IMR-90 (cell line): ENCODE results near the gene SLC38A9. TPM values are rescaled to one million over a fixed set of nuclear protein-coding genes. Genes with fewer than 3 reads are reported as not detected.

Experiments
- ATAC-seq: fragments of 200-7000 bp; cut with Tn5 transposase; 2 replicates; pipeline ENCODE4 v1.9.1; 2020; ENCODE audit warnings: low read depth, mild to moderate bottlenecking, moderate library complexity
- BruUV-seq: library from RNA; stranded (reverse); fragments of 400-500 nt; replicated peaks from 2 replicates; lab custom pipeline; 2021; lab: Mats Ljungman, UMichigan
- CTCF ChIA-PET: fragments of 300-600 bp; formaldehyde crosslinking; extraction: SDS; loops from one replicate; lab custom pipeline; 2021; ENCODE audit warnings: antibody characterized with exemption; lab: Yijun Ruan, JAX
- POLR2A ChIA-PET: fragments of 300-600 bp; sonication (Branson Sonifier 250); formaldehyde crosslinking; loops from one replicate; lab custom pipeline; 2022; ENCODE audit warnings: antibody characterized with exemption; ENCODE audit not compliant: unreplicated experiment; lab: Charles Lee
- DNase-seq: peaks from one replicate; pipeline ENCODE4 v3.0.0; 2013
- H2AFZ ChIP-seq: replicated peaks from 2 replicates; pipeline ENCODE3; 2013; ENCODE audit warnings: low read length, mild to moderate bottlenecking; ENCODE audit not compliant: poor library complexity
- H2AK5ac ChIP-seq: 2 replicates; pipeline ENCODE4 v1.6.1; 2013; ENCODE audit warnings: low read depth, low read length, inconsistent platforms
- H2AK9ac ChIP-seq: replicated peaks from 2 replicates; pipeline ENCODE3; 2013; ENCODE audit warnings: mild to moderate bottlenecking, low read depth, low read length, moderate library complexity; ENCODE audit not compliant: poor library complexity
- H2BK120ac ChIP-seq: 2 replicates; pipeline ENCODE4 v1.6.1; 2013; ENCODE audit warnings: low read depth, low read length, inconsistent platforms
- H2BK15ac ChIP-seq: 3 replicates; pipeline ENCODE4 v1.6.1; 2013; ENCODE audit warnings: low read depth, low read length, inconsistent platforms
- H2BK20ac ChIP-seq: 2 replicates; pipeline ENCODE4 v1.6.1; 2013; ENCODE audit warnings: low read depth, mild to moderate bottlenecking, inconsistent platforms, low read length, moderate library complexity
- H2BK5ac ChIP-seq: 2 replicates; pipeline ENCODE4 v1.6.1; 2013; ENCODE audit warnings: mild to moderate bottlenecking, low read depth, low read length, inconsistent platforms; ENCODE audit not compliant: poor library complexity, severe bottlenecking
- H3K14ac ChIP-seq: replicated peaks from 2 replicates; pipeline ENCODE4 v1.6.1; 2013; ENCODE audit warnings: low read depth, low read length, inconsistent platforms
- H3K18ac ChIP-seq: 2 replicates; pipeline ENCODE4 v1.6.1; 2013; ENCODE audit warnings: low read depth, low read length, control low read depth
- H3K23ac ChIP-seq: 2 replicates; pipeline ENCODE4 v1.6.1; 2013; ENCODE audit warnings: low read depth, low read length, inconsistent platforms
- H3K27ac ChIP-seq: 2 replicates; pipeline ENCODE4 v1.5.1; 2013; ENCODE audit warnings: mild to moderate bottlenecking, control low read depth, low read length; ENCODE audit not compliant: insufficient read depth
- H3K27me3 ChIP-seq: 2 replicates; pipeline ENCODE4 v1.6.1; 2013; ENCODE audit warnings: low read length; ENCODE audit not compliant: control insufficient read depth, insufficient read depth
- H3K36me3 ChIP-seq: 2 replicates; pipeline ENCODE4 v1.6.1; 2013; ENCODE audit warnings: low read length, mixed read lengths; ENCODE audit not compliant: control insufficient read depth, insufficient read depth
- H3K4ac ChIP-seq: 2 replicates; pipeline ENCODE4 v1.6.1; 2013; ENCODE audit warnings: low read depth, low read length, inconsistent platforms
- H3K4me1 ChIP-seq: 2 replicates; pipeline ENCODE4 v1.6.1; 2013; ENCODE audit warnings: low read length, mixed read lengths; ENCODE audit not compliant: control insufficient read depth, insufficient read depth
- H3K4me2 ChIP-seq: 2 replicates; pipeline ENCODE4 v1.6.1; 2013; ENCODE audit warnings: low read depth, mild to moderate bottlenecking, control low read depth, low read length, moderate library complexity
- H3K4me3 ChIP-seq: 2 replicates; pipeline ENCODE4 v1.5.1; 2013; ENCODE audit warnings: low read depth, mild to moderate bottlenecking, control low read depth, low read length, moderate library complexity; ENCODE audit not compliant: insufficient read depth
- H3K56ac ChIP-seq: 2 replicates; pipeline ENCODE4 v1.6.1; 2013; ENCODE audit warnings: low read length, inconsistent platforms; ENCODE audit not compliant: insufficient read depth; ENCODE audit errors: extremely low read depth
- H3K79me1 ChIP-seq, 2 experiments: 2 replicates each; pipeline ENCODE4 v1.6.1; 2013; ENCODE audit warnings: low read length in 2 of 2, inconsistent platforms in 1 of 2, low read depth in 1 of 2
- H3K9ac ChIP-seq: 2 replicates; pipeline ENCODE4 v1.6.1; 2013; ENCODE audit warnings: low read depth, low read length, control low read depth
- H3K9me1 ChIP-seq: 2 replicates; pipeline ENCODE4 v1.6.1; 2013; ENCODE audit warnings: low read length, inconsistent platforms; ENCODE audit not compliant: insufficient read depth
- H3K9me3 ChIP-seq: 2 replicates; pipeline ENCODE4 v1.6.1; 2013; ENCODE audit warnings: low read length; ENCODE audit not compliant: control insufficient read depth, insufficient read depth
- H4K20me1 ChIP-seq: 2 replicates; pipeline ENCODE4 v1.6.1; 2013; ENCODE audit warnings: low read length, inconsistent platforms; ENCODE audit not compliant: insufficient read depth
- H4K5ac ChIP-seq: 2 replicates; pipeline ENCODE4 v1.6.1; 2013; ENCODE audit warnings: mild to moderate bottlenecking, low read depth, low read length, control low read depth
- H4K8ac ChIP-seq, 2 experiments: 2 replicates each; pipeline ENCODE4 v1.6.1; 2013; ENCODE audit warnings: low read depth in 2 of 2, low read length in 2 of 2, control low read depth in 1 of 2, inconsistent platforms in 1 of 2
- H4K91ac ChIP-seq: 2 replicates; pipeline ENCODE4 v1.6.1; 2013; ENCODE audit warnings: low read depth, low read length, inconsistent platforms; ENCODE audit not compliant: insufficient read depth
- CEBPB ChIP-seq: IDR thresholded peaks from 2 replicates; pipeline ENCODE4 v1.6.1; 2012; ENCODE audit warnings: low read depth, low read length, improper control_type of control experiment
- MXI1 ChIP-seq: IDR thresholded peaks from 2 replicates; pipeline ENCODE4 v1.6.1; 2012; ENCODE audit warnings: low read depth, mild to moderate bottlenecking, low read length, moderate library complexity, borderline replicate concordance
- NFE2L2 ChIP-seq: fragments of 150-350 bp; IDR thresholded peaks from 2 replicates; pipeline ENCODE4 v1.6.1; 2016; ENCODE audit warnings: low read depth, mild to moderate bottlenecking, low read length
- POLR2A ChIP-seq: IDR thresholded peaks from 2 replicates; pipeline ENCODE4 v1.6.1; 2012; ENCODE audit warnings: mild to moderate bottlenecking, low read depth, low read length
- RAD21 ChIP-seq: IDR thresholded peaks from 2 replicates; pipeline ENCODE4 v1.6.1; 2012; ENCODE audit warnings: low read length, improper control_type of control experiment
- RCOR1 ChIP-seq: IDR thresholded peaks from 2 replicates; pipeline ENCODE4 v1.6.1; 2012; ENCODE audit warnings: mild to moderate bottlenecking, low read length, improper control_type of control experiment; ENCODE audit not compliant: insufficient replicate concordance
- RFX5 ChIP-seq: IDR thresholded peaks from 2 replicates; pipeline ENCODE4 v1.8.0; 2012; ENCODE audit warnings: low read depth, mild to moderate bottlenecking, low read length, moderate library complexity
- SMC3 ChIP-seq: fragments of 150-350 bp; IDR thresholded peaks from 2 replicates; pipeline ENCODE4 v1.6.1; 2016; ENCODE audit warnings: low read depth, mild to moderate bottlenecking, antibody characterized with exemption, low read length, moderate library complexity
- WGBS, 2 experiments: methylation state at CpG; one replicate each; pipeline versions ENCODE4 v1.1.5 to v1.1.7; 2013; ENCODE audit warnings: missing lambda C conversion rate in 2 of 2; ENCODE audit not compliant: insufficient read length in 1 of 2; ENCODE audit errors: extremely low coverage in 2 of 2; 5-methylcytosine and 5-hydroxymethylcytosine counted together
- dilution Hi-C: fragments of 300-500 bp; cut with HindIII; formaldehyde crosslinking; loops from one replicate; pipeline ENCODE4 v1.14.3; 2018; ENCODE audit warnings: low sequenced_read_pairs; ENCODE audit not compliant: unreplicated experiment
- in situ Hi-C: fragments of 300-500 bp; cut with MboI; formaldehyde crosslinking; loops from 3 replicates; pipeline ENCODE4 v1.14.3; 2019; ENCODE audit warnings: low sequenced_read_pairs, inconsistent platforms, mixed read lengths
- intact Hi-C: fragments of 100-400 bp; cut with micrococcal nuclease; formaldehyde crosslinking; loops from 2 replicates; pipeline ENCODE4 v1.10.0; 2022
- polyA plus RNA-seq, 3 experiments: library from polyadenylated mRNA; depleted of rRNA; stranded (reverse); fragments of >200 nt; gene quantifications; 2 replicates each; pipeline ENCODE4 v1.2.3, GENCODE V29; 2012; ENCODE audit warnings: low replicate concordance in 1 of 3
- total RNA-seq: library from RNA; depleted of rRNA; stranded (reverse); fragments of >200 nt; gene quantifications from 2 replicates; pipeline ENCODE4 v1.2.3, GENCODE V29; 2012
- TF ChIP-seq, protein P1 (sequence below): conservative IDR thresholded peaks from 2 replicates; pipeline ENCODE4 v1.5.1; 2012; ENCODE audit warnings: mild to moderate bottlenecking, low read depth, low read length, improper control_type of control experiment

Gene SLC38A9
- total and polyA plus RNA-seq, 2 of the 4 experiments (the other 2 are of a cell fraction), result 10.5 to 24.2 TPM

DNA sequence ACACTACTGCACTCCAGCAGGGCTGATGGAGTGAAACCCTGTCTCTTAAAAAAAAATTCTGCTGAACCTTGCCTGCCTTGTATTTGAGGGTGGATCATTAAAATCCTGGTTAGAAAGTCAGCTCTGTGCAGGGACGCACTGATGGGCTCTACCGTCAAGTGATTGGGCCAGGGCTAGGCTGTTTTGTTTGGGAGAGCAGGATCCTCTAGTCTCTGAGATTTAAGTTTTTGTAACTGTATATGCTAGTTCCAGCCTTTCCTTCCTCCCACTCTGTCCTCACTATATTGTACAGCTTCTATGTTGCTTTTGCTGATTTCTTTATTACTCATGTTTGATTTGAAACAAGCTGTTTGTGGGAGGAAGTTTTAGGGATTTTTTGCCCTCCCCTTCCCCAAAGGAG, 37.3 kb upstream of the SLC38A9 start:
- Histone ChIP-seq H3K9ac (no peak overlapping the region), H3K18ac (no peak overlapping the region), H4K8ac (no peak overlapping the region), H2BK5ac (no peak overlapping the region), H3K56ac (no peak overlapping the region), H3K23ac (no peak overlapping the region), H3K9me3 (no peaks in the 10 kb centered on the region), H3K4me2 (no peak overlapping the region), H3K4me1 (no peaks in the 10 kb centered on the region), H3K9me1 (no peaks in the 10 kb centered on the region), H4K5ac (no peak overlapping the region), H3K79me1 (no peaks in the 10 kb centered on the region), H2AK9ac (no peak overlapping the region), H2BK20ac (no peak overlapping the region), H3K14ac (no peak overlapping the region), H3K4ac (no peak overlapping the region), H3K36me3 (no peaks in the 10 kb centered on the region), H2AK5ac (no peak overlapping the region), H2BK120ac (no peak overlapping the region), H3K4me3 (no peak overlapping the region), H4K20me1 (no peaks in the 10 kb centered on the region), H3K27ac (no peak overlapping the region), H3K27me3 (peaks cover 8% of the 10 kb centered on the region), H2AFZ (no peak overlapping the region), H4K91ac (no peak overlapping the region), H2BK15ac (no peak overlapping the region)
- intact Hi-C loops, result no loop called here
- dilution Hi-C loops, result no loop called here
- BruUV-seq, result no TSS peak
- ChIA-PET POLR2A (no interaction called here), CTCF (no interaction called here)
- in situ Hi-C loops, result no loop called here
- DNase-seq (no peak), ATAC-seq (no peak)
- WGBS, 2 experiments, result no CpG with 5 or more reads among the region's 2 CpGs
- TF ChIP-seq NFE2L2, result no peak
- no peak for TF ChIP-seq POLR2A
- no peak for TF ChIP-seq RCOR1
- TF ChIP-seq, protein P1, sequence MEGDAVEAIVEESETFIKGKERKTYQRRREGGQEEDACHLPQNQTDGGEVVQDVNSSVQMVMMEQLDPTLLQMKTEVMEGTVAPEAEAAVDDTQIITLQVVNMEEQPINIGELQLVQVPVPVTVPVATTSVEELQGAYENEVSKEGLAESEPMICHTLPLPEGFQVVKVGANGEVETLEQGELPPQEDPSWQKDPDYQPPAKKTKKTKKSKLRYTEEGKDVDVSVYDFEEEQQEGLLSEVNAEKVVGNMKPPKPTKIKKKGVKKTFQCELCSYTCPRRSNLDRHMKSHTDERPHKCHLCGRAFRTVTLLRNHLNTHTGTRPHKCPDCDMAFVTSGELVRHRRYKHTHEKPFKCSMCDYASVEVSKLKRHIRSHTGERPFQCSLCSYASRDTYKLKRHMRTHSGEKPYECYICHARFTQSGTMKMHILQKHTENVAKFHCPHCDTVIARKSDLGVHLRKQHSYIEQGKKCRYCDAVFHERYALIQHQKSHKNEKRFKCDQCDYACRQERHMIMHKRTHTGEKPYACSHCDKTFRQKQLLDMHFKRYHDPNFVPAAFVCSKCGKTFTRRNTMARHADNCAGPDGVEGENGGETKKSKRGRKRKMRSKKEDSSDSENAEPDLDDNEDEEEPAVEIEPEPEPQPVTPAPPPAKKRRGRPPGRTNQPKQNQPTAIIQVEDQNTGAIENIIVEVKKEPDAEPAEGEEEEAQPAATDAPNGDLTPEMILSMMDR, result no peak
- no peak for TF ChIP-seq SMC3
- TF ChIP-seq RAD21, result no peak
- no peak for TF ChIP-seq CEBPB
- no peak for TF ChIP-seq MXI1
- TF ChIP-seq RFX5, result no peak
